Peyer's patch (tissue), 4 donors: ENCODE measurements around the gene ATP13A4.

ENCODE experiments used
- CTCF ChIP-seq, 6 experiments: fragments of 450-650 bp in 4 of 6; fragments of 200-600 bp in 2 of 6; sonication (generic) in 1 of 6; IDR thresholded peaks; one replicate each; pipeline ENCODE4 v1.5.1; 2017 to 2019; ENCODE audit warnings: antibody characterized with exemption in 6 of 6, mild to moderate bottlenecking in 3 of 6, moderate library complexity in 1 of 6
- POLR2A ChIP-seq, 2 donors: fragments of 450-650 bp; IDR thresholded peaks; one replicate each; pipeline ENCODE4 v1.5.1; 2017; ENCODE audit warnings: antibody characterized with exemption in 2 of 2, mild to moderate bottlenecking in 2 of 2, moderate library complexity in 2 of 2

GRCh38 chr3:193546129-193546528, 8.6 kb downstream of the ATP13A4 start:
- TF ChIP-seq POLR2A (IDR thresholded peaks at IDR 0.05) (no peak), CTCF (IDR thresholded peaks at IDR 0.05) (no peak)
